Stimulated activated naive CD8-positive, alpha-beta T cell treated with anti-CD3 and anti-CD28 coated beads, Interleukin-15, Interleukin-2, amounts not matched to agents 100 U/mL and 50 U/mL, for 24 hours (primary cell): ENCODE measurements around the gene IGHMBP2.

Experiments
- ATAC-seq: fragments of 150-1000 bp; cut with Tn5 transposase; one replicate; pipeline ENCODE4 v1.10.0; 2021
- DNase-seq: peaks from one replicate; pipeline ENCODE4 v3.0.0; 2021

IGHMBP2 gene

GRCh38 chr11:68927280-68928135 is 23.8 kb downstream of the IGHMBP2 start:
- no peak for ATAC-seq
- DNase-seq: no peak

- DNase-seq (no peak), ATAC-seq (no peak)
Measured at GRCh38 chr11:68928136-68928880, 24.6 kb downstream of the IGHMBP2 start.

- ATAC-seq (no peak), DNase-seq (no peak)
Measured at GRCh38 chr11:68929135-68929534, 25.4 kb downstream of the IGHMBP2 start.

GRCh38 chr11:68929706-68930570 is 26.2 kb downstream of the IGHMBP2 start:
- no peak for DNase-seq
- peak; percentile 46 for ATAC-seq

GRCh38 chr11:68930991-68931855 is 27.5 kb downstream of the IGHMBP2 start:
- DNase-seq (no peak), ATAC-seq (no peak)

GRCh38 chr11:68931911-68932310 is 28.2 kb downstream of the IGHMBP2 start:
- ATAC-seq (no peak), DNase-seq (no peak)

GRCh38 chr11:68932358-68932757 is 28.7 kb downstream of the IGHMBP2 start:
- no peak for DNase-seq
- no peak for ATAC-seq

GRCh38 chr11:68932933-68933577 is 29.4 kb downstream of the IGHMBP2 start:
- no peak for DNase-seq
- no peak for ATAC-seq

GRCh38 chr11:68933605-68934320 is 30.1 kb downstream of the IGHMBP2 start:
- no peak for DNase-seq
- ATAC-seq: no peak

- DNase-seq: no peak
- no peak for ATAC-seq
Measured at GRCh38 chr11:68934321-68934645, 30.6 kb downstream of the IGHMBP2 start.

GRCh38 chr11:68934666-68935065 is 31.0 kb downstream of the IGHMBP2 start:
- DNase-seq: no peak
- ATAC-seq: no peak

- no peak for ATAC-seq
- no peak for DNase-seq
Measured at GRCh38 chr11:68935066-68935465, 31.4 kb downstream of the IGHMBP2 start.

GRCh38 chr11:68935516-68936357 is 32.0 kb downstream of the IGHMBP2 start:
- ATAC-seq (no peak), DNase-seq (no peak)

GRCh38 chr11:68936358-68936636 is 32.6 kb downstream of the IGHMBP2 start:
- ATAC-seq (no peak), DNase-seq (no peak)

- ATAC-seq (no peak), DNase-seq (no peak)
Measured at GRCh38 chr11:68936676-68937620, 33.3 kb downstream of the IGHMBP2 start.

GRCh38 chr11:68938088-68938487 is 34.4 kb downstream of the IGHMBP2 start:
- DNase-seq (no peak), ATAC-seq (no peak)

- ATAC-seq (no peak), DNase-seq (no peak)
Measured at GRCh38 chr11:68938816-68939582, 35.3 kb downstream of the IGHMBP2 start.
